ENCODE measurements around the gene SLC46A1.

DNA sequence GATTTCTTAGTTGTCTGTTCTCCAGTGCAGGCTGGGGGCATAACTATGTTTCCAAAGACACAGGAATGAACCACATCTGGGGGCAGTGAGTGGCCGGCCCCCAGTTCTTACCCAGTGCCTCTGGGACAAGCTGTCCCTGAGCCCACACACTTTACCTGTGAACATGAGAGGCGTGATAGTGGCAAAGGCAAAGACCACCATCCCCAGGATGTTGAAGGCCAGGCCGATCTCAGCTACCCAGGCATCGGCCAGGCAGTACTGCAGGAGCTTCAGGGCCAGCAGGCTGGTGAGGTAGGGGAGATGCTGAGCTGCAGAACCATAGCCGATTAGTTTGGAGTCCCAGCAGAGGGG lies 1.6 kb downstream of the SLC46A1 start:
- TF ChIP-seq SRF (IDR thresholded peaks at IDR 0.05; ENCODE audit: low read depth, low read length) (no peak), TBP (IDR thresholded peaks at IDR 0.05; ENCODE audit: low read depth, low read length) (no peak), SIN3A (conservative IDR thresholded peaks at IDR 0.05 in 1 of 2, IDR thresholded peaks at IDR 0.05 in 1 of 2; ENCODE audit: low read depth in 1 of 2, low read length in 2 of 2) (no peak), YY1 (IDR thresholded peaks at IDR 0.05; ENCODE audit: low read depth, low read length) (no peak), POU5F1 (IDR thresholded peaks at IDR 0.05; ENCODE audit: low read depth, low read length) (no peak), SP1 (IDR thresholded peaks at IDR 0.05; ENCODE audit: low read depth, low read length) (no peak), EGR1 (IDR thresholded peaks at IDR 0.05; ENCODE audit: borderline replicate concordance, low read depth, low read length) (no peak), EZH2 (IDR thresholded peaks at IDR 0.05; ENCODE audit: low read depth, low read length, severe bottlenecking) (no peak), POLR2A (IDR thresholded peaks at IDR 0.05; ENCODE audit: control extremely low read depth in 1 of 2, low read depth in 2 of 2, low read length in 2 of 2) (no peak), RFX5 (IDR thresholded peaks at IDR 0.05; ENCODE audit: borderline replicate concordance, low read depth, low read length) (no peak), MAFK (IDR thresholded peaks at IDR 0.05; ENCODE audit: low read depth, low read length) (no peak), CEBPB (IDR thresholded peaks at IDR 0.05; ENCODE audit: low read depth, low read length) (no peak)
- TF ChIP-seq, protein P1, sequence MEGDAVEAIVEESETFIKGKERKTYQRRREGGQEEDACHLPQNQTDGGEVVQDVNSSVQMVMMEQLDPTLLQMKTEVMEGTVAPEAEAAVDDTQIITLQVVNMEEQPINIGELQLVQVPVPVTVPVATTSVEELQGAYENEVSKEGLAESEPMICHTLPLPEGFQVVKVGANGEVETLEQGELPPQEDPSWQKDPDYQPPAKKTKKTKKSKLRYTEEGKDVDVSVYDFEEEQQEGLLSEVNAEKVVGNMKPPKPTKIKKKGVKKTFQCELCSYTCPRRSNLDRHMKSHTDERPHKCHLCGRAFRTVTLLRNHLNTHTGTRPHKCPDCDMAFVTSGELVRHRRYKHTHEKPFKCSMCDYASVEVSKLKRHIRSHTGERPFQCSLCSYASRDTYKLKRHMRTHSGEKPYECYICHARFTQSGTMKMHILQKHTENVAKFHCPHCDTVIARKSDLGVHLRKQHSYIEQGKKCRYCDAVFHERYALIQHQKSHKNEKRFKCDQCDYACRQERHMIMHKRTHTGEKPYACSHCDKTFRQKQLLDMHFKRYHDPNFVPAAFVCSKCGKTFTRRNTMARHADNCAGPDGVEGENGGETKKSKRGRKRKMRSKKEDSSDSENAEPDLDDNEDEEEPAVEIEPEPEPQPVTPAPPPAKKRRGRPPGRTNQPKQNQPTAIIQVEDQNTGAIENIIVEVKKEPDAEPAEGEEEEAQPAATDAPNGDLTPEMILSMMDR (IDR thresholded peaks at IDR 0.05; ENCODE audit: control extremely low read depth in 1 of 3, insufficient read depth in 1 of 3, low read depth in 1 of 3, low read length in 3 of 3), result no peak
